ENCODE results near the gene EFCAB6. TPM values are rescaled to one million over a fixed set of nuclear protein-coding genes. Genes with fewer than 3 reads are reported as not detected.

The EFCAB6 gene
- total RNA-seq, 6 experiments from 2014 or later, result 0.29 to 1.5 (median 0.93) TPM

DNA sequence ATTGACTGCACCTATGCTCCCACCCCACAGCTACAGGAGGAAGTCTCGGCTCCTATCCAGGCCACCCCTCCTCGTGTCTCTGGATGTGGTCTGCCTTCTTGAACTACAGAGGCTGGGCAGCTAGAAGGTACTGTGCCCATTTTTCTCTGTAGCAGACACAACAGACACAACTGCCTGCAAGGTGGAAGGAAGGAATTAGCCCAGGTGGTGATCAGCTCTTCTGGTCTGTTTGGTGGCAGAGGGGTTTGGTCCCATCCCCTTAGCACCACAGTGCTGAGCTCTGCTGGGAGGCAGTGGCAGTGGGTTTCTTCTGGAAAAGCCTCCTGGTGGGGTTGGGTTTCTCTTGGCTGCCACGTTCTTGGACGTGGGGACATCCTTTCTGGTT lies 267.8 kb downstream of the EFCAB6 start:
- ATAC-seq, result no peak
- no peaks in the 10 kb centered on the region for H3K36me3 ChIP-seq
- 57% methylated on average over 2 of the region's 4 CpGs for WGBS (ENCODE audit: insufficient coverage, low coverage, low lambda C conversion rate, missing lambda C conversion rate)
- no peak for TF ChIP-seq POLR2A (IDR thresholded peaks at IDR 0.05)
- TF ChIP-seq, protein P1, sequence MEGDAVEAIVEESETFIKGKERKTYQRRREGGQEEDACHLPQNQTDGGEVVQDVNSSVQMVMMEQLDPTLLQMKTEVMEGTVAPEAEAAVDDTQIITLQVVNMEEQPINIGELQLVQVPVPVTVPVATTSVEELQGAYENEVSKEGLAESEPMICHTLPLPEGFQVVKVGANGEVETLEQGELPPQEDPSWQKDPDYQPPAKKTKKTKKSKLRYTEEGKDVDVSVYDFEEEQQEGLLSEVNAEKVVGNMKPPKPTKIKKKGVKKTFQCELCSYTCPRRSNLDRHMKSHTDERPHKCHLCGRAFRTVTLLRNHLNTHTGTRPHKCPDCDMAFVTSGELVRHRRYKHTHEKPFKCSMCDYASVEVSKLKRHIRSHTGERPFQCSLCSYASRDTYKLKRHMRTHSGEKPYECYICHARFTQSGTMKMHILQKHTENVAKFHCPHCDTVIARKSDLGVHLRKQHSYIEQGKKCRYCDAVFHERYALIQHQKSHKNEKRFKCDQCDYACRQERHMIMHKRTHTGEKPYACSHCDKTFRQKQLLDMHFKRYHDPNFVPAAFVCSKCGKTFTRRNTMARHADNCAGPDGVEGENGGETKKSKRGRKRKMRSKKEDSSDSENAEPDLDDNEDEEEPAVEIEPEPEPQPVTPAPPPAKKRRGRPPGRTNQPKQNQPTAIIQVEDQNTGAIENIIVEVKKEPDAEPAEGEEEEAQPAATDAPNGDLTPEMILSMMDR (IDR thresholded peaks at IDR 0.05), result no peak
- no peaks in the 10 kb centered on the region for H3K4me1 ChIP-seq
- DNase-seq, result peak in 1 of 3 donors; percentile 17
- H3K27me3 ChIP-seq, result no peaks in the 10 kb centered on the region
- intact Hi-C loops (cut with DNase I), result no loop called here
- no peaks in the 10 kb centered on the region for H3K9me3 ChIP-seq
- H3K4me3 ChIP-seq, result no peak overlapping the region
- H3K27ac ChIP-seq, result no peak overlapping the region

DNA sequence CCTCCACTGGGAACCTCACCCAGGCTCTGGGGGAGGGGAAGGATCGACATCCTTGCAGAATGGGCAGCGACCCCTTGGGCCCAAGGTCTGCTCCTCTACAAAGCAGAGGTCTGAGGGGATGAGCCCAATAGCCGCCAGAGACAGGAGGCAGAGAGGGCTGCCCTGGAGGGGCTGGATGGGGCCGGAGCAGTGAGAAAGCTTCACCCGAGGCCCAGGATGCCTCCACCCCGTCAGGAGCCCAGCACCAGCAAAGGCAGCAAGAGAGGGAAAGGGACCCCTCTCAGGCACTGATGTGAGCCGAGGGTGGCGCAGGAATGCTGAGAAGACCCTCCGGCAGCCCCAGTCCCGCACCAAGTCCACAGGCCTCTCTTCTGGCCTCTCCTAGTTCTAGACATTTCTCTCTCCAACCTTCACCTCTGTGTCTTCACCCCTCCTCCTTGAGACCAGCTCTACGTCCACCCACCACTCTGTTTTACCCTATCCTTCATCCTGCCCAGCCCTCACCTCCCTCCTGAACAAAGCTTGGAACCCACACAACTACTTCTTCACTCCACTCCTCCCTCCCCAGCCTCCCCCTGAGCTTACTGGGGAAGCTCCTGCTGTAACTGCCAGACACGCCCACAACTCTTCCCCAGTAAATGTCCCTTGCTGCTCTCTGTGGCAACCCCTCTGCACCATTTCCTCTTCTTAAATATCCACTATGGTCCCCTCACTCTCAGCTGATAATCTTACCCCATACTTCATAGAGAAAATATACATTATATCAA lies 268.4 kb downstream of the EFCAB6 start:
- no peaks in the 10 kb centered on the region for H3K4me1 ChIP-seq
- DNase-seq, result peak in 1 of 3 donors; percentile 31
- ATAC-seq, result peak in 1 of 4 donors; percentile 28
- no peaks in the 10 kb centered on the region for H3K36me3 ChIP-seq
- no peak overlapping the region for H3K4me3 ChIP-seq
- H3K27me3 ChIP-seq, result no peaks in the 10 kb centered on the region
- TF ChIP-seq, protein P1 (IDR thresholded peaks at IDR 0.05), result no peak
- TF ChIP-seq POLR2A (IDR thresholded peaks at IDR 0.05), result no peak
- H3K9me3 ChIP-seq, result no peaks in the 10 kb centered on the region
- no peak overlapping the region for H3K27ac ChIP-seq
- intact Hi-C loops (cut with DNase I), result no loop called here
- WGBS (ENCODE audit: insufficient coverage, low coverage, low lambda C conversion rate, missing lambda C conversion rate), result 74% methylated on average over 3 of the region's 12 CpGs

DNA sequence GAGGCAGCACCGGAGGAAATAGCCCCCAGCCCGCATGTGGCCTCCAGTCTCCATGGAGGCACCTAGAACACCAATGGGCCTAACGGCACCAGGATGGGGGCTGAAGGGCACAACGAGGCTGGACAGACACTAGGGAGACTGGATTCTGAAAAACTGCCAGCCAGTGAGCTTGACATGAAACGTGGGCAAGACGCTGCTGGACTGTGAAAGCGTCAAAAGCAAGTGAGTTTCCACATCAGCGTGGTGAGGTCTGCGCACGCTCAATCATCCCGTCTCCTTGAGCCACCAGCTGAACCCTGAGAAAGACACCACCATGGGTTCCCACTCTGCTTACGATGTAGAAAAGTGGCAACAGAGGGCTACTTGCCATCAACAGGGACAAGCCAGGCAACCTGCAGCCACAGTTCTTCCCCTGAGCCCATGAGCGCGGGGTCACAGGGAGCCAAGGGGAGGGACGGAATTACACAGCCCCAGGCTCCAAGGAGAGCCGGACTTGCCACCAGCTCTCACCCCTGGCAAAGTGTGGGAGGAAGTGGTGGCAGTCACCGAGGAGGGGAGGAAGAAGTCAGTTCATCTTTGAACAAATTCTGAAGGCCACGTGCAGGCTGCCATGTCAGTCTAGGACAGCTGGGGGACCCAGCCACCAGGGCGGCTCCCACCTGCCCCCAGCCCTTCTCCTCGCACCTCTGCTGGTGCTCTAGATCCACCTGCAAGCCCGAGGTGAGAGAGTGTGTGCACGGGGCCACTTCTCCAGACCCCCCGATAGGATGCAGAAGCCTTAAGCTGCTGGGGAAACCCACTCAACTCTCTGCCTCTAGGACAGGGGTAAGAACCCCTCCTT lies 269.2 kb downstream of the EFCAB6 start:
- no peak overlapping the region for H3K4me3 ChIP-seq
- intact Hi-C loops (cut with DNase I), result no loop called here
- H3K27me3 ChIP-seq, result no peaks in the 10 kb centered on the region
- ATAC-seq, result peak in 1 of 4 donors; percentile 9
- 81% methylated on average over 7 of the region's 23 CpGs for WGBS (ENCODE audit: insufficient coverage, low coverage, low lambda C conversion rate, missing lambda C conversion rate)
- no peaks in the 10 kb centered on the region for H3K9me3 ChIP-seq
- H3K27ac ChIP-seq, result no peak overlapping the region
- peak in 2 of 3 donors; percentile 23 to 27 for DNase-seq
- H3K4me1 ChIP-seq, result no peaks in the 10 kb centered on the region
- TF ChIP-seq POLR2A (IDR thresholded peaks at IDR 0.05), result no peak
- TF ChIP-seq, protein P1 (IDR thresholded peaks at IDR 0.05), result no peak
- no peaks in the 10 kb centered on the region for H3K36me3 ChIP-seq

DNA sequence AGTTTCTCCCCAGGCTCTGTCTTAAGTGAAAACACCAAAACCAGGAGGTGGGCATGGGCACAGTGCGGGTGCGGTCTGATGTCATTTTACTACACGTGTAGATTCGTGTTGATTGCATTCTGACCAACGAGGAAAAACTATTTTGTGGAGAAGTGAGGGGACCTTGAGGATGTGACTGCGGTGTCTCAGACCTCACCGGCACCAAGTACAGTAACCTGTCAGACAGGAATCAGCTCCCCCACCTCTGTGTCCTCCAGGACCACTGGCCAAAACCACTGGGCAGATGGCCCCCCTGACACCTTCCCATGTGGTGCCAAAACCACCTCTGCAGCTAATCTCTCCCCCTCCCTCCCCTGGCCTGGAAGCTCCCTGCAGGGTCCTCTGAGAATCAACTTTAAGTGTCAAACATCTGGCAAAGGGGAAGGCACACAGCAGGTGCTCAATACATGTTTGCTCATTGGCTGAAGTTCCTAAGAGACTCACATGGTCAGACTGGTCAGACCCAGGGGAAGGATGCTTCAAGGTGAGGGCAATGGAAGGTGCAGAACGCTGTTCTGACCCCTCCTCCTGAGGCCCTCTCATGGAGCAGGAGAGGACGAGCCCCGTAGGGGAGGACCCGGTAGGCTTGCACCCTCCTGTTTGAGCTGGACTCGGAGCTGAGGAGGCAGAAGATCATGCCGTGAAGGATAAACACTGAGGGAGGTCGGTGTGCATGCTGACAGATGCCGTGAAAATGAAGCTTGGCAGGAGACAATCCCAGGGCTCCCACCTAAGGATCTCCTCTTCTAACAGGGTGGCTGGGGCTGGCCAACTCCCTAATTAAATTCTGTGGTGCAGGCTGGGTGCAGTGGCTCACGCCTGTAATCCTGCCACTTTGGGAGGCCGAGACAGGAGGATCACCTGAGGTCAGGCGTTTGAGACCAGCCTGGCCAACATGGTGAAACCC lies 270.4 kb downstream of the EFCAB6 start:
- no peak for ATAC-seq
- 55% methylated on average over 8 of the region's 18 CpGs for WGBS (ENCODE audit: insufficient coverage, low coverage, low lambda C conversion rate, missing lambda C conversion rate)
- Histone ChIP-seq H3K27me3 (no peaks in the 10 kb centered on the region), H3K9me3 (no peaks in the 10 kb centered on the region), H3K4me3 (no peak overlapping the region), H3K36me3 (no peaks in the 10 kb centered on the region), H3K4me1 (no peaks in the 10 kb centered on the region), H3K27ac (no peak overlapping the region)
- TF ChIP-seq POLR2A (IDR thresholded peaks at IDR 0.05), result no peak
- TF ChIP-seq, protein P1 (IDR thresholded peaks at IDR 0.05), result no peak
- intact Hi-C loops (cut with DNase I), result no loop called here
- DNase-seq, result peak in 1 of 3 donors; percentile 24

Data from right lobe of liver (tissue), 6 donors.